ENCODE results near the gene MAP2K4.

- TF ChIP-seq CTCF (conservative IDR thresholded peaks at IDR 0.05 in 1 of 2, IDR thresholded peaks at IDR 0.05 in 1 of 2; ENCODE audit: low read depth in 1 of 2, low read length in 2 of 2) (no peak), EZH2 (IDR thresholded peaks at IDR 0.05; ENCODE audit: low read length, missing control alignments) (no peak)
These were observed 77.9 kb downstream of the MAP2K4 start for GRCh38 chr17:12098568-12098967.

All from fibroblast of lung (primary cell).